Ovary (tissue), 9 donors: ENCODE measurements around the gene STK32C. TPM values are rescaled to one million over a fixed set of nuclear protein-coding genes. Genes with fewer than 3 reads are reported as not detected.

Experiments
- DNase-seq, 5 donors: peaks; one replicate each; pipeline ENCODE4 v3.0.0-alpha.2; 2019 to 2020
- H3K27ac ChIP-seq, 2 donors: fragments of 200-600 bp; one replicate each; pipeline versions ENCODE4 v1.5.1 to v1.8.0; 2019 to 2022
- H3K27me3 ChIP-seq: fragments of 200-600 bp; one replicate; pipeline ENCODE4 v1.8.0; 2022
- H3K36me3 ChIP-seq: fragments of 200-600 bp; sonication (generic); one replicate; pipeline ENCODE4 v1.5.1; 2019
- H3K4me1 ChIP-seq: one replicate; pipeline ENCODE4 v1.8.1; 2013; ENCODE audit warnings: mild to moderate bottlenecking, moderate library complexity; ENCODE audit not compliant: insufficient read depth
- H3K4me3 ChIP-seq: fragments of 200-600 bp; sonication (generic); one replicate; pipeline ENCODE4 v1.5.1; 2017
- H3K9me3 ChIP-seq, 2 donors: fragments of 200-600 bp in 1 of 2; sonication (generic) in 1 of 2; one replicate each; pipeline versions ENCODE4 v1.5.1 to v1.8.1; 2013 to 2019; ENCODE audit warnings: mild to moderate bottlenecking in 1 of 2, moderate library complexity in 1 of 2
- EP300 ChIP-seq: sonication (generic); formaldehyde crosslinking; IDR thresholded peaks from one replicate; pipeline ENCODE4 v1.6.1; 2017; ENCODE audit warnings: antibody characterized with exemption
- POLR2A ChIP-seq: fragments of 450-650 bp; IDR thresholded peaks from one replicate; pipeline ENCODE4 v1.6.1; 2017; ENCODE audit warnings: antibody characterized with exemption, mild to moderate bottlenecking, moderate library complexity
- WGBS, 3 donors: extraction: QIAGEN DNeasy Blood & Tissue Kit in 1 of 3; methylation state at CpG; one replicate each; pipeline versions ENCODE4 v1.1.5 to v1.1.7; 2013 to 2017; 5-methylcytosine and 5-hydroxymethylcytosine counted together
- intact Hi-C, 4 donors: fragments of 100-400 bp; cut with DNase I; formaldehyde crosslinking; loops; one replicate each; pipeline versions ENCODE4 v1.11.0 to v1.15.1; 2022 to 2023
- polyA plus RNA-seq, 2 donors: library from polyadenylated mRNA; stranded (reverse); fragments of 200-250 nt in 1 of 2; fragments of 350-450 nt in 1 of 2; fragmentation: Illumina TruSeq in 1 of 2; extraction: RNeasy Lipid Tissue Mini Kit (QIAGEN cat#74804) in 1 of 2; gene quantifications; one replicate each; pipeline ENCODE4 v1.2.3, GENCODE V29; 2013 to 2014
- total RNA-seq, 7 donors: library from RNA; depleted of rRNA in 2 of 7; stranded (reverse); fragments of >200 nt in 2 of 7; fragmentation: NEBNext Ultra II Directional in 3 of 7; extraction: Animal tissue kit (Norgen Biotek cat#: 25700) in 3 of 7; gene quantifications; one replicate each; pipeline versions ENCODE4 v1.1.0 to v1.2.4, GENCODE V29; 2016 to 2023
- TF ChIP-seq, protein P1 (sequence below), 3 donors: fragments of 450-650 bp in 2 of 3; fragments of 200-600 bp in 1 of 3; IDR thresholded peaks; one replicate each; pipeline versions ENCODE4 v1.5.1 to v1.8.0; 2016 to 2022; ENCODE audit warnings: antibody characterized with exemption in 3 of 3, mild to moderate bottlenecking in 1 of 3
- donor health status: DM: no; HTN: no; CAD: no; lungs with moderate emphysema.
- donor health status: DM: no; HTN: no; CAD: no.
- donor health status: Bipolar disorder and iron deficiency.
- donor health status: DM: yes; HTN: yes; CAD: no.
- donor health status: DM: no; HTN: no; CAD: no.
- donor health status: DM: yes; HTN: yes; CAD: no.

The STK32C gene
- total and polyA plus RNA-seq, 9 donors, result 2.6 to 13.8 (median 8.8) TPM

DNA sequence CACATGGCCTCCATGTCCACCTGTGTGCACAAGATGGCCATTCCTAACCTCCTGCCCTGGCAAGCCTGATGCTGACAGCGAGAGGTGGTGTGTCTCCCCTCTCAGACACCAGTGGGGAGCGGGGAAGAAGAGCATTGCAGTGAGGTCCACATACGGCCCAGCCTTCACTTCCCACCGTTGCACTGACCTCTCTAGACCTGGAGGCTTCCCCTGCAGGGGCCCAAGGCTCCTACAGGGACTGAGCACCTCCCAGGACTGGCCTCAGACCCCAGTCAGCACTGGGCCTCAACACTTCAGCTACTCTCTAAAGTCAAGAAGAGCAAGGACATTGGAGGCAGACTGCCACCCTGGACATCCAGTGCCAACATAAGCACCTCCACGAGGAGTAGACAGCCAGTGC, 15.9 kb downstream of the STK32C start:
- peak in 2 of 5 donors; percentile 10 to 16 for DNase-seq
- H3K4me3 ChIP-seq, result no peak overlapping the region
- no peaks in the 10 kb centered on the region for H3K27me3 ChIP-seq
- H3K36me3 ChIP-seq, result no peaks in the 10 kb centered on the region
- H3K4me1 ChIP-seq, result no peaks in the 10 kb centered on the region
- no peaks in the 10 kb centered on the region for H3K9me3 ChIP-seq
- 77 to 86% (median 80%) methylated on average over 5 of the region's 5 CpGs for WGBS, 3 donors
- intact Hi-C loops, result no loop called here
- TF ChIP-seq, protein P1, sequence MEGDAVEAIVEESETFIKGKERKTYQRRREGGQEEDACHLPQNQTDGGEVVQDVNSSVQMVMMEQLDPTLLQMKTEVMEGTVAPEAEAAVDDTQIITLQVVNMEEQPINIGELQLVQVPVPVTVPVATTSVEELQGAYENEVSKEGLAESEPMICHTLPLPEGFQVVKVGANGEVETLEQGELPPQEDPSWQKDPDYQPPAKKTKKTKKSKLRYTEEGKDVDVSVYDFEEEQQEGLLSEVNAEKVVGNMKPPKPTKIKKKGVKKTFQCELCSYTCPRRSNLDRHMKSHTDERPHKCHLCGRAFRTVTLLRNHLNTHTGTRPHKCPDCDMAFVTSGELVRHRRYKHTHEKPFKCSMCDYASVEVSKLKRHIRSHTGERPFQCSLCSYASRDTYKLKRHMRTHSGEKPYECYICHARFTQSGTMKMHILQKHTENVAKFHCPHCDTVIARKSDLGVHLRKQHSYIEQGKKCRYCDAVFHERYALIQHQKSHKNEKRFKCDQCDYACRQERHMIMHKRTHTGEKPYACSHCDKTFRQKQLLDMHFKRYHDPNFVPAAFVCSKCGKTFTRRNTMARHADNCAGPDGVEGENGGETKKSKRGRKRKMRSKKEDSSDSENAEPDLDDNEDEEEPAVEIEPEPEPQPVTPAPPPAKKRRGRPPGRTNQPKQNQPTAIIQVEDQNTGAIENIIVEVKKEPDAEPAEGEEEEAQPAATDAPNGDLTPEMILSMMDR (IDR thresholded peaks at IDR 0.05), result no peak
- no peak for TF ChIP-seq EP300
- no peak for TF ChIP-seq POLR2A
- no peak overlapping the region for H3K27ac ChIP-seq

DNA sequence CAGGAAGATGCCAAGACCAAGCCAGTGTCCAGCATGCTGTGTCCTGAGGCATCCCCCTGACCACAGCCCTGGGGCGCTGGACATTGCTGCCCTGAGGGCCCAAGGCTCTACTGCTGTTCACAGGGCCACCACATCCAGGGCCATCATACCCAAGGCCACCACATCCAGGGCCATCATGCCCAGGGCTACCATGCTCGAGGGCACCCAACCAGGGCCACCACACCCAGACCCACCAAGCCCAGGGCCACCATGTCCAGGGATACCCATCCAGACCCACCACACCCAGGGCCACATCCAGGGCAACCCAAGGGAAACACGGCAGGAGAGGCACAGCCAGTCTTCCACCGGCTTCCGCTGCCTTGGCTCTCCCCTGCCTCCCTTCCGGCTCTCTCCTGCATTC, 17.1 kb downstream of the STK32C start:
- TF ChIP-seq, protein P1 (IDR thresholded peaks at IDR 0.05), result no peak
- TF ChIP-seq POLR2A (no peak), EP300 (no peak)
- intact Hi-C loops, result no loop called here
- H3K9me3 ChIP-seq, result no peaks in the 10 kb centered on the region
- no peak overlapping the region for H3K4me3 ChIP-seq
- no peaks in the 10 kb centered on the region for H3K27me3 ChIP-seq
- peak in 1 of 5 donors; percentile 12 for DNase-seq
- no peaks in the 10 kb centered on the region for H3K4me1 ChIP-seq
- WGBS, 3 donors, result 93 to 96% (median 94%) methylated on average over 6 of the region's 6 CpGs
- no peak overlapping the region for H3K27ac ChIP-seq
- H3K36me3 ChIP-seq, result no peaks in the 10 kb centered on the region

DNA sequence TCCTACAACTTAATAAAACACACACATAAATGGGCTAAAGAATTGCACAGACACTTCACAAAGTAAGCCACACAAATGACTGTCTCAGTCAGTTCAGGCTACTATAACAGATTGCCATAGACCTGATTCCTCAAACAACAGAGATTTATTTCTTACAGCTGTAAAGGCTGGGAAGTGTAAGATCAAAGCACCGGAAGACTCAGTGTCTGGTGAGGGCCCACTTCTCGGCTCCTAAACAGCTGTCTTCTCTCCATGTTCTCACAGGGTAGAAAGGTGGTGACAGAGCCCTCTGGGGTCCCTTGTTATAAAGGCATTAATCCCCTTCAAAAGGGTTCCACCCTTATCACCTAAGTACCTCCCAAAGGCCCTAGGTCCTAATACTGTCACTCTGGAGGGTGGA, 18.3 kb downstream of the STK32C start:
- no peak for DNase-seq
- TF ChIP-seq POLR2A, result no peak
- no peak for TF ChIP-seq EP300
- TF ChIP-seq, protein P1 (IDR thresholded peaks at IDR 0.05), result no peak
- WGBS, 3 donors, result 61 to 74% (median 61%) methylated on average over 2 of the region's 2 CpGs
- no peaks in the 10 kb centered on the region for H3K4me1 ChIP-seq
- intact Hi-C loops, result no loop called here
- no peak overlapping the region for H3K27ac ChIP-seq
- H3K9me3 ChIP-seq, result no peaks in the 10 kb centered on the region
- H3K27me3 ChIP-seq, result no peaks in the 10 kb centered on the region
- no peaks in the 10 kb centered on the region for H3K36me3 ChIP-seq
- no peak overlapping the region for H3K4me3 ChIP-seq

DNA sequence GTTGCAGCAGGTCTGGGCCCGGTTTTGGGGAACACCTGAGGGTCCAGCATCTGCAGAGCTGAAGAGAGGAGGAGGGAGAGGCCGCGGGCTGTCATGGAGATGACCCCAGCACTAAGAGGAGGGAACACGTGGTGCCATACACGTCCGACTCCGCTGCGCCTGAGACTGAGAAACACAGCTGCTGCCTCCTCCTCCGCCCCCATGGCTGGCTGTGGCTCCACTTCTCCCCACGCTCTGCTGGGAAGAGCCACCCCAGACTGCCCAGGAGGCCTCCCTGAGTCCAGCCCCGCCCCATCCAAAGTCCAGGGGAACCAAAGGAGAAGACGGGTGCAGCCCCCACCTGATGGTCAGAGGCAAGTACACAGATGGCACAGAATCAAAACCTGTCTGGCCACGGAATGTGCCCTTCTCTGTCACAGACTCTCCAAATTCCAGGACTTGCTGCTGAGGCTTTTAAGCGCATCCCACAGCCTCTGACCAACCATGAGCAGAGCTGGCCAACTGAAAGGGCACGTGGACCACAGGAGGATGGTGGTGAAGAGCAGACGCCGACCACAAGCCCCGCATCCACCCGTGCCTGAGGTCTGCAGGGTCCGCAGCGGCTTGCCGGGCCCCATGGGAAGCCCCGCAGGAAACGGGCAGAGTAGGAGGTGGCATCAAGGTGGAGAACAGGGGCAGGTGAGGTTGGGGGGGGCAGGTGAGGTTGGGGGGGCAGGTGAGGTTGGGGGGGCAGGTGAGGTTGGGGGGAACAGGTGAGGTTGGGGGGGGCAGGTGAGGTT, 24.0 kb downstream of the STK32C start:
- DNase-seq, result peak in 1 of 5 donors; percentile 23
- Histone ChIP-seq H3K4me3 (no peak overlapping the region), H3K9me3 (no peaks in the 10 kb centered on the region), H3K4me1 (peaks cover 2% of the 10 kb centered on the region), H3K27ac (no peak overlapping the region), H3K36me3 (no peaks in the 10 kb centered on the region), H3K27me3 (no peaks in the 10 kb centered on the region)
- TF ChIP-seq, protein P1 (IDR thresholded peaks at IDR 0.05), result no peak
- no peak for TF ChIP-seq POLR2A
- no peak for TF ChIP-seq EP300
- intact Hi-C loops, result no loop called here
- 32 to 48% (median 41%) methylated on average over 21 to 24 of the region's 24 CpGs for WGBS, 3 donors
